H1 (cell line): ENCODE results near the gene CEP72. TPM values are rescaled to one million over a fixed set of nuclear protein-coding genes. Genes with fewer than 3 reads are reported as not detected.

Source experiments
- EGR1 ChIP-seq: IDR thresholded peaks from 2 replicates; pipeline ENCODE4 v1.6.1; 2011; ENCODE audit warnings: low read depth, low read length, borderline replicate concordance
- FOSL1 ChIP-seq: IDR thresholded peaks from 2 replicates; pipeline ENCODE4 v1.6.1; 2011; ENCODE audit warnings: mild to moderate bottlenecking, low read depth, low read length, moderate library complexity; ENCODE audit not compliant: insufficient read depth
- KDM1A ChIP-seq: fragments of 200-600, 300-600 bp; sonication (generic); IDR thresholded peaks from 2 replicates; pipeline ENCODE4 v1.7.1; 2016; ENCODE audit warnings: mild to moderate bottlenecking, low read length, borderline replicate concordance
- KDM5A ChIP-seq: fragments of 200-600 bp; IDR thresholded peaks from 2 replicates; pipeline ENCODE4 v1.7.1; 2012; ENCODE audit warnings: mild to moderate bottlenecking, low read length, inconsistent platforms, mixed read lengths
- SIN3A ChIP-seq, 2 experiments: IDR thresholded peaks in 1 of 2; conservative IDR thresholded peaks in 1 of 2; 2 replicates each; pipeline ENCODE4 v1.6.1; 2011 to 2012; ENCODE audit warnings: low read length in 2 of 2, improper control_type of control experiment in 1 of 2, low read depth in 1 of 2, mild to moderate bottlenecking in 1 of 2
- polyA plus RNA-seq, 7 experiments: library from polyadenylated mRNA; depleted of rRNA in 3 of 7; stranded (reverse) in 5 of 7; unstranded in 2 of 7; fragments of >200 nt in 5 of 7; fragments of 200-250 nt in 2 of 7; gene quantifications; 1 replicate in 5 of 7; 2 replicates in 1 of 7; 4 replicates in 1 of 7; pipeline versions ENCODE4 v1.2.1 to v1.2.3, GENCODE V29; 2011 to 2013; ENCODE audit warnings: missing spikeins in 2 of 7, mixed read lengths in 2 of 7
- total RNA-seq: library from RNA; stranded (reverse); fragmentation: NEBNext Ultra II Directional; extraction: Animal tissue kit (Norgen Biotek cat#: 25700); gene quantifications from 2 replicates; pipeline ENCODE4 v1.2.1, GENCODE V29; 2021

Gene CEP72
- total and polyA plus RNA-seq, 2 of the 8 experiments (the other 6 are each of a cell fraction or from before 2014, with no cell fraction given): 13.1 to 19.6 TPM

GRCh38 chr5:568809-569208 lies 43.3 kb upstream of the CEP72 start (continued):
- TF ChIP-seq KDM5A (no peak), EGR1 (no peak), SIN3A (conservative IDR thresholded peaks at IDR 0.05 in 1 of 2, IDR thresholded peaks at IDR 0.05 in 1 of 2; ENCODE audit: low read depth in 1 of 2, low read length in 2 of 2) (no peak), FOSL1 (no peak), KDM1A (no peak)
